HL-60 (cell line): ENCODE data around the gene SLC25A26.

Source experiments
- GABPA ChIP-seq: IDR thresholded peaks from 2 replicates; pipeline ENCODE4 v1.6.1; 2012; ENCODE audit warnings: low read depth
- POLR2AphosphoS5 ChIP-seq: IDR thresholded peaks from 2 replicates; pipeline ENCODE4 v1.6.1; 2012; ENCODE audit warnings: low read depth
- SPI1 ChIP-seq: IDR thresholded peaks from 2 replicates; pipeline ENCODE4 v1.6.1; 2012; ENCODE audit warnings: low read depth, mild to moderate bottlenecking, borderline replicate concordance
- TF ChIP-seq, protein P1 (sequence below): IDR thresholded peaks from one replicate; pipeline ENCODE4 v1.5.1; 2011; ENCODE audit warnings: low read length, control low read depth, inconsistent platforms; ENCODE audit not compliant: insufficient read depth
- TF ChIP-seq, protein P2 (sequence below): IDR thresholded peaks from 2 replicates; pipeline ENCODE4 v1.6.1; 2012; ENCODE audit warnings: low read depth; ENCODE audit not compliant: insufficient replicate concordance

DNA sequence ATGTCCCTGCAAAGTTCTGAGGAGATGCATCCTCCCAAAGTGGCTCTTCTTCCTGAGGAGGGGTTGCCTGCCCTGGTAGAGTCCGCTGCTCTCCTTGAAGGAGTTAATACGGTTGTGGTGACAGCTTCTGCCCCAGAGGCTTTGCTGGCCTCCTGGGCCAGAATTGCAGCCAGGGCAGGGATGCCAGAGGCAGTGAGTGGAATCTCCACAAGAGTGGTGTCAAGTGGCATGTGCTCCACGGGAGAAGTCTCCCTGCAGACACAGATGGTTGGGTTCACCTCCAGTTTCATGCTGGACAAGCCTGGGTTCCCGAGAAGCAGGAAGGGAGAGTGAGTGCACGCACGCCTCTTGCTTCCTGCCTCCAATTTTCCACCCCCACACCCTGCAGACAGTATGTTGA lies 105.5 kb downstream of the SLC25A26 start:
- TF ChIP-seq, protein P1, sequence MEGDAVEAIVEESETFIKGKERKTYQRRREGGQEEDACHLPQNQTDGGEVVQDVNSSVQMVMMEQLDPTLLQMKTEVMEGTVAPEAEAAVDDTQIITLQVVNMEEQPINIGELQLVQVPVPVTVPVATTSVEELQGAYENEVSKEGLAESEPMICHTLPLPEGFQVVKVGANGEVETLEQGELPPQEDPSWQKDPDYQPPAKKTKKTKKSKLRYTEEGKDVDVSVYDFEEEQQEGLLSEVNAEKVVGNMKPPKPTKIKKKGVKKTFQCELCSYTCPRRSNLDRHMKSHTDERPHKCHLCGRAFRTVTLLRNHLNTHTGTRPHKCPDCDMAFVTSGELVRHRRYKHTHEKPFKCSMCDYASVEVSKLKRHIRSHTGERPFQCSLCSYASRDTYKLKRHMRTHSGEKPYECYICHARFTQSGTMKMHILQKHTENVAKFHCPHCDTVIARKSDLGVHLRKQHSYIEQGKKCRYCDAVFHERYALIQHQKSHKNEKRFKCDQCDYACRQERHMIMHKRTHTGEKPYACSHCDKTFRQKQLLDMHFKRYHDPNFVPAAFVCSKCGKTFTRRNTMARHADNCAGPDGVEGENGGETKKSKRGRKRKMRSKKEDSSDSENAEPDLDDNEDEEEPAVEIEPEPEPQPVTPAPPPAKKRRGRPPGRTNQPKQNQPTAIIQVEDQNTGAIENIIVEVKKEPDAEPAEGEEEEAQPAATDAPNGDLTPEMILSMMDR = no peak
- TF ChIP-seq POLR2AphosphoS5 (no peak), SPI1 (no peak), GABPA (no peak)
- TF ChIP-seq, protein P2, sequence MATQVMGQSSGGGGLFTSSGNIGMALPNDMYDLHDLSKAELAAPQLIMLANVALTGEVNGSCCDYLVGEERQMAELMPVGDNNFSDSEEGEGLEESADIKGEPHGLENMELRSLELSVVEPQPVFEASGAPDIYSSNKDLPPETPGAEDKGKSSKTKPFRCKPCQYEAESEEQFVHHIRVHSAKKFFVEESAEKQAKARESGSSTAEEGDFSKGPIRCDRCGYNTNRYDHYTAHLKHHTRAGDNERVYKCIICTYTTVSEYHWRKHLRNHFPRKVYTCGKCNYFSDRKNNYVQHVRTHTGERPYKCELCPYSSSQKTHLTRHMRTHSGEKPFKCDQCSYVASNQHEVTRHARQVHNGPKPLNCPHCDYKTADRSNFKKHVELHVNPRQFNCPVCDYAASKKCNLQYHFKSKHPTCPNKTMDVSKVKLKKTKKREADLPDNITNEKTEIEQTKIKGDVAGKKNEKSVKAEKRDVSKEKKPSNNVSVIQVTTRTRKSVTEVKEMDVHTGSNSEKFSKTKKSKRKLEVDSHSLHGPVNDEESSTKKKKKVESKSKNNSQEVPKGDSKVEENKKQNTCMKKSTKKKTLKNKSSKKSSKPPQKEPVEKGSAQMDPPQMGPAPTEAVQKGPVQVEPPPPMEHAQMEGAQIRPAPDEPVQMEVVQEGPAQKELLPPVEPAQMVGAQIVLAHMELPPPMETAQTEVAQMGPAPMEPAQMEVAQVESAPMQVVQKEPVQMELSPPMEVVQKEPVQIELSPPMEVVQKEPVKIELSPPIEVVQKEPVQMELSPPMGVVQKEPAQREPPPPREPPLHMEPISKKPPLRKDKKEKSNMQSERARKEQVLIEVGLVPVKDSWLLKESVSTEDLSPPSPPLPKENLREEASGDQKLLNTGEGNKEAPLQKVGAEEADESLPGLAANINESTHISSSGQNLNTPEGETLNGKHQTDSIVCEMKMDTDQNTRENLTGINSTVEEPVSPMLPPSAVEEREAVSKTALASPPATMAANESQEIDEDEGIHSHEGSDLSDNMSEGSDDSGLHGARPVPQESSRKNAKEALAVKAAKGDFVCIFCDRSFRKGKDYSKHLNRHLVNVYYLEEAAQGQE = no peak
